ENCODE measurements around the gene BMP6. TPM values are rescaled to one million over a fixed set of nuclear protein-coding genes. Genes with fewer than 3 reads are reported as not detected.

Gene BMP6
- total and polyA plus RNA-seq, 9 donors, result 3.4 to 28.1 (median 8.3) TPM

DNA sequence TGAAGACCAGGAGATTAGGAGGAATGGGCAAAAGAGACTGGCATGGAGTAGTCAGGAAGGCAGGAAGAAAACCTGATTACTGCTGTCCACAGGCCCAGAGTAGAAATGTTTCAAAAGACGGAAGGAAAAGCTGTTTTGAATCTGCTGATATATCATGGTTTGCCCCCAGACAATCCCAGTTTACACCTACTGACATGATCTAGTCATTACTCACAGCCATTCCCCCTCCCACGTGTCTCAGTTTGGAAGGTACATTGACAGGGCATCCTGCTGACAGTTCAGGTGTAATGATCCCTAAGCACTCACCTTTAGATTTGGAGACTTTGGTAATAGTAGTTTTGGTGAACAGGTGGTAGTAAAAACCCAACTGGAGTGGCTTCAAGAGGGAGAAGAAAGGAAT lies 194.5 kb downstream of the BMP6 start:
- peaks cover 7% of the 10 kb centered on the region for H3K4me1 ChIP-seq (ENCODE audit: insufficient read depth)
- DNase-seq, result no peak
- intact Hi-C loops (cut with DNase I), result no loop called here
- H3K27ac ChIP-seq, result no peak overlapping the region
- 69 to 87% (median 73%) methylated on average over 2 of the region's 2 CpGs for WGBS, 3 donors
- no peaks in the 10 kb centered on the region for H3K27me3 ChIP-seq
- H3K4me3 ChIP-seq, result no peak overlapping the region
- no peaks in the 10 kb centered on the region for H3K9me3 ChIP-seq
- H3K36me3 ChIP-seq, result no peaks in the 10 kb centered on the region
- TF ChIP-seq, protein P1, sequence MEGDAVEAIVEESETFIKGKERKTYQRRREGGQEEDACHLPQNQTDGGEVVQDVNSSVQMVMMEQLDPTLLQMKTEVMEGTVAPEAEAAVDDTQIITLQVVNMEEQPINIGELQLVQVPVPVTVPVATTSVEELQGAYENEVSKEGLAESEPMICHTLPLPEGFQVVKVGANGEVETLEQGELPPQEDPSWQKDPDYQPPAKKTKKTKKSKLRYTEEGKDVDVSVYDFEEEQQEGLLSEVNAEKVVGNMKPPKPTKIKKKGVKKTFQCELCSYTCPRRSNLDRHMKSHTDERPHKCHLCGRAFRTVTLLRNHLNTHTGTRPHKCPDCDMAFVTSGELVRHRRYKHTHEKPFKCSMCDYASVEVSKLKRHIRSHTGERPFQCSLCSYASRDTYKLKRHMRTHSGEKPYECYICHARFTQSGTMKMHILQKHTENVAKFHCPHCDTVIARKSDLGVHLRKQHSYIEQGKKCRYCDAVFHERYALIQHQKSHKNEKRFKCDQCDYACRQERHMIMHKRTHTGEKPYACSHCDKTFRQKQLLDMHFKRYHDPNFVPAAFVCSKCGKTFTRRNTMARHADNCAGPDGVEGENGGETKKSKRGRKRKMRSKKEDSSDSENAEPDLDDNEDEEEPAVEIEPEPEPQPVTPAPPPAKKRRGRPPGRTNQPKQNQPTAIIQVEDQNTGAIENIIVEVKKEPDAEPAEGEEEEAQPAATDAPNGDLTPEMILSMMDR (IDR thresholded peaks at IDR 0.05), result no peak
- TF ChIP-seq EP300 (IDR thresholded peaks at IDR 0.05), result no peak
- TF ChIP-seq POLR2A (IDR thresholded peaks at IDR 0.05), result no peak

DNA sequence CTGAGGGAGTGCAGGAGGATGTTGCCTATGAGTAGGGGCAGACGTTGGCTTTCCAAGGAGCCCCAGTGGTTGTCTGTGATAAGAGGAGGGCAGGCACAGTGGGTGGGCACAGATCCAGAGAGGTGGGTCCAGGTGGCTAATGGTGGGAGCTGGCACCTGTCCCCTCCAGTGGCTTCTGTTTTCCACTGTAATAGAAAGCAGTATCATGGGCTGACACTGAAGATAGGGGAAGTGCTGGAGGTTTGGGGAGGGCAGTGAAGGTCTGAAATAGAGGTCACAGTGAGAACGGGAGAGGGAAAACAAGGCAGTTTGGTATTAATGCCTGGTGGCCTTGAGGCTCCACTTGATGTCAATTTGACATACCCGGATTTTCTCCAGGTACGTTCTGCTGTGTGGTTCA lies 195.1 kb downstream of the BMP6 start:
- no peaks in the 10 kb centered on the region for H3K36me3 ChIP-seq
- H3K4me1 ChIP-seq (ENCODE audit: insufficient read depth), result peaks cover 7% of the 10 kb centered on the region
- DNase-seq, result no peak
- H3K9me3 ChIP-seq, result no peaks in the 10 kb centered on the region
- TF ChIP-seq, protein P1 (IDR thresholded peaks at IDR 0.05), result no peak
- TF ChIP-seq POLR2A (IDR thresholded peaks at IDR 0.05) (no peak), EP300 (IDR thresholded peaks at IDR 0.05) (no peak)
- no peak overlapping the region for H3K27ac ChIP-seq
- WGBS, 3 donors, result 42 to 49% (median 45%) methylated on average over 4 of the region's 4 CpGs
- H3K27me3 ChIP-seq, result no peaks in the 10 kb centered on the region
- intact Hi-C loops (cut with DNase I), result no loop called here
- H3K4me3 ChIP-seq, result no peak overlapping the region

DNA sequence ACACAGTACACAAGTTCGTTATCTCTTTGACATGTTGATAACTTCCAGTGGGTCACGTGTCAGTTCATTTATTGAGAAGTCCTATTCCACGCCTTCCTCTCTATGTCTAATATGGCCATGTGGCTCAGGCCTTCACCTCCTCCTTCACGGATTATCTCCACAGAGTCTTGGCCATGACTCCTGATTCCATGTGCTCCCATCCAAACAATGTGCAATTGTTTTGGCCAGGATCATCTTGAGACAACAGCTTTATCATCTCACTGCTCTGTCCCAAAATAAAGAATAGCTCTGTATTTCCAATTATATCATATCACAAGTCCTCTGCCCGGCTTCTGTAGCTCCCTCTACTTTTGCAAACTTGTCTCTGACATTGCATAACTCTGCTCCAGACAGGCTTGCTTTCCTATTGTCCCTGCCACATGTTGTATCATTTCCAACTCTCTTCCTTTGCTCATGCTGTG lies 195.8 kb downstream of the BMP6 start:
- no peaks in the 10 kb centered on the region for H3K9me3 ChIP-seq
- WGBS, 3 donors, result 17 to 26% (median 17%) methylated on average over 5 of the region's 5 CpGs

DNA sequence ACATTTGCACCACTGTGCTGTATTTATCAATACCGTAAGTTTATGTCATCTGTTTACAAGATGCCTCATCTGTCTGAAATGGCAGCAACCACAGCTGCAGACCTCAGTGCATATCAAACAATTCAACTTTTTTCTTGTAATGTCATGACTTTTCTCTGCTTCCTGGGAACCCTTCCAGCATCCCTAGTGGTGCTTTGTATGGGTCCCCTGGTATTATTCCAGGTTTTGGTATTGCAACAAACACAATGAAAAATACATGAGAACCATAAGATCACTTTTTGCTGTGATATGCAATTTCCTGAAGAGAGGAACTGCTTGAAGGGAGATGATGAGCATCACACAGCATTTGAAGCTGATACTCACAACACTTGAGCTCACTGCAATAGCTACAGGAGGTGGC lies 196.7 kb downstream of the BMP6 start:
- WGBS, 3 donors, result 22 to 46% (median 25%) methylated on average over 1 of the region's 1 CpG

More for the DNA sequence above, 195.8 kb downstream of the BMP6 start:
- TF ChIP-seq, protein P1 (IDR thresholded peaks at IDR 0.05), result no peak
- TF ChIP-seq EP300 (IDR thresholded peaks at IDR 0.05) (no peak), POLR2A (IDR thresholded peaks at IDR 0.05) (no peak)
- Histone ChIP-seq H3K4me3 (no peak overlapping the region), H3K27ac (no peak overlapping the region), H3K4me1 (ENCODE audit: insufficient read depth) (peaks cover 7% of the 10 kb centered on the region), H3K36me3 (no peaks in the 10 kb centered on the region), H3K27me3 (no peaks in the 10 kb centered on the region)
- intact Hi-C loops (cut with DNase I), result no loop called here
- DNase-seq, result no peak

More for the DNA sequence above, 196.7 kb downstream of the BMP6 start:
- intact Hi-C loops (cut with DNase I), result no loop called here
- no peaks in the 10 kb centered on the region for H3K9me3 ChIP-seq
- no peaks in the 10 kb centered on the region for H3K36me3 ChIP-seq
- no peak overlapping the region for H3K27ac ChIP-seq
- DNase-seq, result no peak
- no peaks in the 10 kb centered on the region for H3K27me3 ChIP-seq
- H3K4me1 ChIP-seq (ENCODE audit: insufficient read depth), result peaks cover 7% of the 10 kb centered on the region
- H3K4me3 ChIP-seq, result no peak overlapping the region
- TF ChIP-seq POLR2A (IDR thresholded peaks at IDR 0.05) (no peak), EP300 (IDR thresholded peaks at IDR 0.05) (no peak)
- TF ChIP-seq, protein P1 (IDR thresholded peaks at IDR 0.05), result no peak

All from ovary (tissue), 9 donors.